ENCODE data around the gene FAM240B.

Gene FAM240B

DNA sequence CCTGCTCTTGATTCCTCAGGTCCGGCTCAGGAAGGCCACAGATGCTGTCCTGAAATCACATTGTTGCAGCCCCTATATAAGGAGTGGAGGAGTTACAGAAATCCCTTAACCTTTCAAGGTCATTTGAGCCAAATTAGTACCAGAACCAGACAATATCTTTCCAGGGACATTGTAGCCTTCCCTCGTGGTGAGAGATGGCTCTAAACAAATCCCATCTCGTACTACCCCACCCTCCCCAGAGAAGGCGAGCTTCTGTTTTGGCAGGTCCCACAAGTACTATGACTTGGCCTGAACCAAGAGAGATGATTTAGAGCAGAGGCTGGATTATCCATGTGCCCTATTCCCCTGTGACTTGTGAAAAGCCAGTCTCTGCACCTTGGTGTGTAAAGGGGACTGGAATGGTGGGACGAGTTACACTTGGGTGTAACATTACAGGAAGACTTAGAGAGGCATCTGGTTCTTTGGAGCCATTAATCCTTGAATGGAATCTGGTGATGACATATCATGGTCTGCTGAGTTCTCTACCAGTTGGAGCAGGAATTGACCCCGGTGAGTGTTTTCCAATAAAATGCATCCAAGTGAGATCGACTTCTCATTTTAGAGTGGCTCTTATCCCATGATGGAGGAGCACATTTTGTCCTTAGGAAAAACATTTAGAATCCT lies at the start of gene FAM240B:
FAM240B (minus strand) TSS at position 51 of the 663 bp plus-strand sequence. CDS start 16,134 bp downstream, outside the sequence.
- DNase-seq = no peak

DNA sequence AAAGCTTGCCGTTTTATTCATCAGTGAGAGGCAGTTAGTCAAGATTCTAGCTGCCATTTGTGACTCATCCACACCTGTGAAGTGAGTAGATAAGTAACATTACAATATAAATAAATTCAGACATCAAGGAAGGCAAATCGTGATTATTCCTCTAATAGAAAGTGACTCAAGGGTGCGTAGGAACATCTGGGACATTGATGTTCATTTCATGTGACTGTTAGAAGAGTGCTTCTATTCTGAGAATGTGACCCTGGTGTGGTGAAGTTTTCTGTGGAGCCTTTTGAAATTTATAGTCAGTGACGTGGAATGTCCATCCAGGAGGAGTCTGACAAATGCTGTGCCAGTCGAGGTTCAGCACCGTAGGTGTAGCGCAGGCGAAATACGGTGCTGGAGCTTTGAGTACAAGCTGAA lies 48.4 kb upstream of the FAM240B start:
- DNase-seq = no peak

DNA sequence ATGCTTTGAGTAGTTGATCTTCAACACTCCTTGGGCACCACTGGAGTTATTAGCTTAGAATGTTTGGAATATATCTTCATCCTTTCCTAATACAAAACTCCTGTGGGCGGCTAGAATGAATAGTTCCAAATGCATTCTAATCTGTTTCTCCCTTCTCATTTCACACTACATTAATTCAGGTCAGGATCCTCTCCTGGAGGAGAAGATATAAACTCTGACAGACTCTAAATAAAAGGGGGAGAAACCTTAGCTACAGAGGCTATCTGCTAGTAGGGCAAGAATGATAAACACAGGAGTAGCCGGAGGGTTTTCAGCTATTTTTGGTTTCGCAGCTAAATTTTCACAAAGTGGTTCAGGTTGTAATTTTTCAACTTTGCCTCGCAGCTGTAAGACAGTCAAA lies 45.2 kb upstream of the FAM240B start:
- no peak for DNase-seq

DNA sequence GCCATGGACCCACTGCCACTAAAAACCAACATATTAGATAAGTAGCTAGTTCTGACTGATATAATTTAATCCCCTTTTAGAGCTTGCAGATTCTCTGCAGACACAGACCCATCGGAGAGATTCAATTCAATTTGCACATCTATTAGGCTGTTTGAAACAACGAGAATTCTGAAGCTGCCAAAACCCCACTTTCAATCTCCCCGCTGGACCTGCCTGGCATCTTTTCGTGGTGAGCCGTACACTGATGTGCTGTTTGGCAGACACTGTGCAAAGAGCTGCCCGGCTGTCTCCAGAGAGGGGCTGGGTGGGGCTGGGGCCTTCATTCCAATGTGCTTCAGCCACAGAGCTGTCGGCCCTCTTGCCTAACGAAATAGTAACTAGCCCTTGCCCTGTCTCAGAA lies 42.1 kb upstream of the FAM240B start:
- no peak for DNase-seq

DNA sequence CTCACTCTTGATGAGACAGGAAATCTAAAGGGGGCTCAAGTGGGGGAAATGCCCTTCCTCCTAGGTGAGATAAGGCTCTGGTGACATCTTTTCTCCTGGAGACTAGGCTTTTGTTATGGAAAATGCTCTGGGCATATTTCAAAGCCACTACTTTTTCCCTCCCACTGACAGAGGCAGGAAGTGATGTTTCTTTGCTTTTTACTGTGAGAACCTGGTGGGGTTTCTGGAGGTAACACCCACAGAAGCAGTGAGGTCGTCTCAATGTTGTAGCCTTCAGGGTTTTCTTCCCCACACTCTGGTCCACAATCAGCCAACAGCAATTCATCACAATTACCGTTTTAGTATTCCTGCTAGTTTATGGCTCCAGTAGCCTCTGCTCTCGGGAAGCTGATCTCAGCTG lies 41.4 kb upstream of the FAM240B start:
- no peak for DNase-seq

DNA sequence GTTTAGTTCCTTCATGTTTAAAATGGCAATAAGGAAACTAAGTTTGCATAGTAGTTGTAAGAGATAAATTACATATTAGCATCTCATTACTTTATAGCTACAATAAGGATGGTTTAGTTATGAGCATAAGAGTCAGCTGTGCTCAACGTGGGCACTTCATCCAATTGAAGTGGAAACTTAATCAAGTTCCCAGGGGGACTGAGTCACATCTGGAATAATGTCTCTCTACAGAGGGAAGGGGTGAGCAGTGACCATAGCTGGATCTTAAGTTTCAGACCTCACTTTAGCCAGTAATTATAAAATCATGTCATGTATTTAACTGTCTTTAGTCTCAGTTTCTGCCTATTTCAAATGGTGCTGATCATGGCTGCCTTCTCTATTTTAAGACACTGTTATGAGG lies 36.8 kb upstream of the FAM240B start:
- no peak for DNase-seq

DNA sequence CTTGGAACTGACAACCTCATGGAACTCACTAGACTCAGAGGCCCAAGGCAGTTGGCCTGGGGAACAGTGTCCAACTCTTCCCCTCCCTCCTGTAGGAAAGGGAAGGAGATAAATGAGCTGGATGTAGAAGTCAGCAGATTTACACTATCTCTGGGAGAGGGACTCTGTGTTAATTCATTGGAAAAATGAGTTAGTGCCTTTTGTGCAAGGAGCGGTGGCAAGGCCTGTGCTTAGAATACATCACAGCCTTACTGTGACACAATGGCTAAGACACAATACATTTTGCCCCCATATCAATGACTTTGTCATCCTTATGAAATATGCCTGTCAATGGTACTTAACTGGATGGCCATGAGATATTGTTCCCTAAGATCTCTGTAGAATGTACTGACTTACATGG lies 28.0 kb upstream of the FAM240B start:
- DNase-seq = no peak

DNA sequence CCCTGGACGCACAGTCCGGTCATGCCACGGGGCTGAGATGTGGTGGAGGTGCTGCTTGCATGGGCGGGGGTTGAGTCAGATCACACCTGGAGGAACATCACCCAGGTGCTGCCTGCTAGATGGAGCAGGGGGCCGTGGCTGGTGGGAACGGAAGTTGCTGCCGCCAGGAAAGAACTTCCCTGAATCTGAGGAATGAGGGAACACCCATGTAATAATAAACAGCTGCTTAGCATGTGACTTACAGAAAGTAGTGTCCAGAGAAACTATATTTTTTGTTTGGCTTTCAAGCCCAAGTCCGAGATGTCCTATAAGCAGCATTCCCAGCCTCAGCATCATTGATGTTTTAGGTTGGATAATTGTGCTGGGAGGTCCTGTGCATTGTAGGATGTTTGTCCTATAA lies 27.1 kb upstream of the FAM240B start:
- DNase-seq = no peak

DNA sequence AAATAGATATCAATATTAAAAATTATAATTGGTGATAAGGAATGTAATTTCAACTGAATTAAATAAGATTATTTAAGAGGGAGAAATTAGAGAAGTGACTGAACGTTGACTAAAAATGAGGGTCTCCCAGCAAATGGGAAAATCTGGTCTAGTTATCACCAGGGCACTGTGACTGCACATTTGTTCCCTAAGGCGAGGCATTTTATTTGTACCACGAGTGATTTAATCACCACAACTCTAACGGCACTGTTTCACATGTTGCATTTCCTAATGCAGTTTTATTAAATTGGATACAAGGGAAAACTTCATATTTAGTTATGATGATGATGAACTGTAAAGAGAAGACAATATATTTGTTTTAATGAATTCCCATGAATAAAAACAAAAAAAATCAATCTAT lies 26.4 kb upstream of the FAM240B start:
- no peak for DNase-seq

DNA sequence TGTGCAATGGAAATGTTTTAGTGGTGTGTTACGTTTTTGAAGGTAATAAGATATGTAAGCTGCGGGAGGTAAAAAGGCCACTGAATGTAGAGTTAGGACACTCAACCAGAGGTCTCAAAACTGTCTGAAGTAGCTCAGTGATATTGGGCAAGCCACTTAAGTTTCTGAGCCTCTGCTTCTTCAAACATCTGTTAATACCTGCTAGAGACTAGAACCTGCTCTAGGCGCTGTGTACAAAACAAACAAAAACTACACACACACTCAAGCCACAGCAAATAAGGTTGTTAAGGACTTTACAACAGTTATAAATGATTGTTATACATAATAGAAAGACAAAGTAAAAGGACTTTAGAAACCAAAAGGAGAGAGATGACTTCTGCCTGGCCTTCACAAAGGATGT lies 24.6 kb upstream of the FAM240B start:
- no peak for DNase-seq

DNA sequence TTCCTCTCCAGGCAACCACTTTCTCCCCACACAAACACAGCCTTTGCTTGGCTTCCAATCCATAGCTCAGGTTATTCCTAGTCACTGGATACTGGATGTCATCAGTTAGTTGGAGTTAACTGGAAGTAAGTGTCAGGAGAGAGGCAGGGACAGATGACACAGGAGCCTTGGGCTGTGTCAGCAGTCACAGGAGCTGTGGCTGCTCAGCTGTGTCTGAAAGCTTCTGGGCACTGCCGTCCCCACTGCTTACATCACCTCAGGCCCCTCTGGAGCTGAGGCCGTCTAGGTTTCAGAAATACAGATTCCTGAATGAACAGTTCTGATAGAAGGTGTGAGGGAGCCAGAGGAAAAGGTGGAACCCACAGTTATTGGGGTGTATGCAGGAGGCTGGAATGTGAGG lies 17.3 kb upstream of the FAM240B start:
- no peak for DNase-seq

DNA sequence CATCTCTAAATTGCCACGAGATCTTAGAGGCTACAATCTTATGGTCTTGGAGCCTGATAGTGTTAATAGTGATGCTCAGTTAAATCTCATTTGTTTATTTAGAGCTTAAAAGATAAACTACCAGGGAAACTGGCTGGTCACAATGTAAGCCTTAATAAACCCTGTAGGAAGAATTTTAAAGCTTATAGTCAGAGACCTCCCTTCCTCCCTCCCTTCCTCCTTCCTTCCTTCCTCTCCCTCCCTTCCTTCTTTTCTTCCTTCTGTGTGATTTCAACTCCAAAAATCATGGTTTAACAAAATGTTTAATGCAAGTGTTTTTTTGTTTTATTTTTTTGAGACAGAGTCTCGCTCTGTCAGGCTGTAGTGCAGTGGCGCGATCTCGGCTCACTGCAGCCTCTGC lies 14.9 kb upstream of the FAM240B start:
- DNase-seq = no peak

DNA sequence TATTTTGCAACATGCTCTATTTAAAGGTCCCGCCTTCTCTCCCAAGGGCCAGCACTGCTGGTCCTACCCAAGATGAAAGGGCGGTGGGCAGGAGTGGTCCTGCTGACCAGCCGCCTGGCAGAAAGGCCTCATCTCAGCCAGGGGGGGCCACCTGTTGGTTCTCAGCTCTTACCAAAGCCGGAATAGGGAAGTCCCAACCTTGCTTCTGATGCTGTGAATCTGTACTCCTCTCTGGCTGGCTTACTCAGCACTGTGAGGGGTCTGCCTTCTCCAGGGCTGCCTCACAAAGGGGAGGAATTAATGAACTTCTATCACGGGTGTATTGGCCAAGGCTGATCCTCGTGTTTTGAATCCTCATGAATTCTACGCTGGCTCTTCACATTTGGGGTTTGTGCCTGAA lies 13.6 kb upstream of the FAM240B start:
- no peak for DNase-seq

DNA sequence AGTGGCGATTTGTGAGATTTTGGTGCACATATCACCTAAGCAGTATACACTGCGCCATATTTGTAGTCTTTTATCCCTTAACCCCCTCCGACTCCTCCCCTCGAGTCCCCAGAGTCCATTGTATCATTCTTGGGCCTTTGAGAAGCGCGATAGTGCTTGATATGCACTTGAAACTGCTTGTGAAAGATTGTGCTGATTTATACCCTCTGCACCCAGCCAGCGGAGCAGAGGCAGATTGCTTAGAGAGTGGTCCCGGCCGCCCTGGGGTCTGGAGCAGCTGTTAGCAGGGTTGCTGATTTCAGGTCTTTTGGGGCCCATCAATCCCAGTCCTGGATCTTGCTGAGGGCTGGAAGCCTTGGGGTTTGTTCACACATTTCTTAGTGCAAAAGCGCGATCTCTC lies 13.0 kb upstream of the FAM240B start:
- no peak for DNase-seq

DNA sequence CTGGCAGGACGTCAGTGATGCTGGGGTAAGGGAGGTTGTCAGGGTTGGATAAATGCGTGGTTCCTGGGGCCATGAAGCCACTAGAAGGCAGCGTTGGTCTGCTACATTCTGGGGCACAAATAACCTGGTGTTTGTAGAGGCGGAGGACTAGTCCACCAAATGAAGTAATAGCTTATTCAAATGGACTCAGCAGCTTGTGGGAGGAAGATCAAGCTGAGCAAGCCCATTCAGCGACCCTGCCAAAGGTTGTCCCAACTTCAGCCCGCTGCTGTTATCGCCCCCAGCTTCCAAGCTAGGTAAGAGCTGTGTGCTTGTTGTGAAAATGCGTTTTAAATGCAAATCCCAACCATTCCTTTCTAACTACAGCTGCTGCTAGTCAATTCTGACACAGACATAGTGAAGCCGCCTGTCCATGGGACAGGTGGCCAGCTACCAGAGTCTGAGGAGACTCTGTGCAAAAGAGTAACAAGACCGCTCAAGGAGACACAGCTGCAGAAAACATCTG lies 7.6 kb upstream of the FAM240B start:
- peak; percentile 4 for DNase-seq

DNA sequence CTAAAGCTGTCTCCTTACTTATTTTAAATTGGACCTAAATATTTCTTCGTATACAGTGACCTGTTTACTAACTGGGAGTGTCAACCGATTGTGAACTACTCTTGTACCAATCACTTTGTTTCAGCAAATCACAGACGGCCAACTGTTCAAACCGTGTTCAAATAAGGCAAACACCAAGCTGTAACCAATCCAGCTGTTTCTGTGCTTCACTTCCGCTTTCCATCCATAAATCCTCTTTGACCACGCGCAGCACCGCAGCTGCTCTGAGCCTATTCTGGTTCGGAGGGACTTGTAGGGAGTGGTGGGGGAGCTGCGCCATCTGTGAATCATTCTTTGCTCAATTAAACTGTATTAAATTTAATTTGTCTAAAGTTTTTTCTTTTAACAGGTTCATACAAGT lies 4.8 kb upstream of the FAM240B start:
- no peak for DNase-seq

DNA sequence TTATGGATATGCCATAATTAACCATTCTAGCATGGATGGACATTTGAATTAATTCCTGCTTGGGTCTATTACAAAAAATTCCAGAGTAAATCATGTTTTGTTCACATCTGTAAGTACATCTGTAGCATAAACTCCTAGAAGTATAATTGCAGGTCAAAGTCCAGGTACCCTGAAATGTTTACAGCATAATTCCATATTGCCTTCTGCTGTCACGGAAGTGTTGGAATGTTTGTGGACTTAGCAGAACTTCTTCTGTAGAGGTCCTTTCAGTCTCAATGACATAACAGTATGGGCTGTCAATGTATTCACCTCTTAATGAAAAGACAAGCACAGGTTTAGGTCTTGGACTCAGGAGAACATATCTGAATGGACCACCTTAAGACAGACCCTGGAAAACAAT lies 1.8 kb downstream of the FAM240B start:
- DNase-seq = no peak

DNA sequence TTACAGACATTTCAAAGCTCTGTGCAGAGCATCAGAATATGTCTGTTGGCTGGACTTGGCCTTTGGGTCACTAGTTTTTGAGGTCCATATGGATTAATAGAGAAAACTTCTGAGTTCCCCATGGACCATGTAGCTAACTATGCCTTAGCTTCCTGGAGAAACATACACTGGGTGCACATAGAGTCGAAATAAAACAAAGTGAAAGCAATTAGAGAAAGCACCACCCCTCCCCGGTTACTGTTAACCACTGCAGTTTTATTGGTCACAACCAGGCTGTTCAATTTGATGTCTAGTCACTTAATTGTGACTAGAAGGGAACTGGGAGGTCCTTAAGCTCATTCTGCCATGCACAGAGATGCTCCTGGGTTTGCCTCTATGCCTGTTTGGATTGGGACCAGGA lies 4.2 kb downstream of the FAM240B start:
- DNase-seq = no peak

DNA sequence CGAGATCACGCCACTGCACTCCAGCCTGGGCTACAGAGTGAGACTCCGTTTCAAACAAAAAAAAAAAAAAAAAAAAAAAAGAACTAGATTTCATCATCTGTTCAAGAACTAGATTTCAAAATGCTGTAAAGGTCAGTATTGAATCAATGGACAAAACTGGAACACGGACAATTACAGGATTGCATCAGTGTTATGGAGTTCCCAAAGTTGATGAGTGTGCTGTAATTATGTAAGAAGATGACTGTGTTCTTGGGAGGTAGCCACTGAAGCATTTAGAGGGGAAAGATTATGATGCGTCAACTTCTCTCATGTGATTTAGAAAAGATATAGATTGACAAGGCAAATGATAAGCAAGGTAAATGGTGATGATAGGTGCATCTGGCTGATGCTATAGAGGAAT lies 6.5 kb downstream of the FAM240B start:
- no peak for DNase-seq

DNA sequence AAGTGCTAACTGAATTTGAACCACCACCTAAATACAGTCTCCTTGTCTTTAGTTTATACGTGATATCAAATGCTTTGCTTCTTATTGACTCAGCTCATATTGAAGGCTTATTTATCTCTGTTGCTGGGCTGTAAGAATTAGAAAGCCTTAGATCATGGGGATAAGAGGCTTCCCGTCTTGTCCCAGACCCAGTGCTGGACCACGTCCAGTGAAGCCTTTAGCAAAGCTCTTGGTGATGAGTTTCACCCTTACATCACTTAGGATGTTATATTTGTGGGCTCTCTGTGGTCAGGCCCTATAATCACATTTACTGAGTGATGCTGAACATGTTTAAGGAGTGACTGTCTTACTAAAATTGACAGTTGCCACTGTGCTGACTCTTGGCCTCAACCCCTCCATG lies 11.2 kb downstream of the FAM240B start:
- no peak for DNase-seq

DNA sequence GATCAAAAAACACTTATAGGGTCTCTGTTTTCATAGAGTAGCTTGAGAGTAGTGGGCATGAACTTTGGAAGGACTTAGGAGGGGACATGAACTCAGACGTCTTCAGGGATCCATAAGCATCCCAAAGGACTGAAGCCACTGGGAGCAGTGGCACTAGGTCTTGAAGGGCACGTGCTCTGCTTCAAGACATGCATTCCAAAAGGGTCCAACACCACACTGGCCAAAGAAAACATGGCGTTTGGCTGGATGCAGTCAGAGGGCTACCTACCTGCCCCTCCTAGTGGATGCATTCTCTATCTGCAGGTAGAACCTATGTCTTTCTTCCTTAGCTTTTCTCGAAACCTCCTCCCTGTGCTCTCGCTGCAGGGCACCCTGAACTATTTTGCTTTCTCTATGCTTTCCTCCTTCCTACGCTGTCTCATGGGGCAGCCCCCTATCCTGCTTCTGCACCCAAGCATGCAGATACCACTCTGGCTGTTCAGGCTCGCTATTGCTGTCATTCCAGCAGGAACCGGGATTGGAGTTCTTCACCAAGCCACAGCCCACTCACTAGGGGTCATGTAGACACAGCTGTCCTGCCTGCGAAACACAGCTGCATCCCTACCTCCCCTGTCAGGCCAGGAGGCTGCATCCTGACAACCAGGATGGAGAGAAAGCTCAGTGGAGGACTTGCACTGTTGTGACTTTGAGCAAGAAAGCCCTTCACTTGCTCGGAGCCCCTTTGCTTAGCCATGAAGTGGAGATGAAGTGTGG lies 11.9 kb downstream of the FAM240B start:
- DNase-seq = no peak

DNA sequence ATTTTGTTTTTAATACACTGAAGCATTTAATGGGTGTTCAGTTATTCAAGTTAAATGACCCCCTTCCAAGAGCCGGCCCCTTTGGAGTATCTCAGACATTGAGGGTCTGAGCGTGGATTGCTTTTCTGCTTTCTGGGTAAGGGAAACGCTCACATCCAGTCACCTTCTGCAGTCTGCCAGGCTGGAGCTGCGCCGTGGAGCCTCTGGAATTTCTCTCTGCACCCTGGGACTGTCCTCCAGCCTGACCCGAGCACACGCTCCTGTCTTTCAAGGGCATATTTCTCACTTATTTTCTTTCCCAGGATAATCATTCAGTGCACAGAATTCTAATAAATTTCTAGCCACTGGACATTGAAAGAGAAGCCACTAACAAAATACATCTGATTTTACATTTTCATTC lies 13.4 kb downstream of the FAM240B start:
- no peak for DNase-seq

DNA sequence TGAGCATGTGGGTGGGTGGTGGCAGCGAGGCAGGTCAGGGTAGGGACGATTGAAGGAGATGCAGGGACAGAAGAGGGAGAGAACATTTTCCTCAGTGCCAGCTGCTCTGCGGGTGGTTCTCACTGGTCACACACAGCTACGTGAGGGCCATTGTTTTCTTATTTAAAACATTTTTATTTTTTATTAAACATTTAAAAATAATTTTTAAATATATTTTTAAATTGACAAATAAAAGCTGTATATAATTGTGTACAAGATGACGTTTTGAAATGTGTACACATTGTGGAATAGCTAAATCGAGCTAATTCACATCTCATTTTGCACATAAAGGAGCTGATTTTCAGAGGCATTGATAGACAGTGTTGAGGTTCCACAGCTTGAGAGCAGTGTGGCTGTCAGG lies 14.0 kb downstream of the FAM240B start:
- DNase-seq = no peak

DNA sequence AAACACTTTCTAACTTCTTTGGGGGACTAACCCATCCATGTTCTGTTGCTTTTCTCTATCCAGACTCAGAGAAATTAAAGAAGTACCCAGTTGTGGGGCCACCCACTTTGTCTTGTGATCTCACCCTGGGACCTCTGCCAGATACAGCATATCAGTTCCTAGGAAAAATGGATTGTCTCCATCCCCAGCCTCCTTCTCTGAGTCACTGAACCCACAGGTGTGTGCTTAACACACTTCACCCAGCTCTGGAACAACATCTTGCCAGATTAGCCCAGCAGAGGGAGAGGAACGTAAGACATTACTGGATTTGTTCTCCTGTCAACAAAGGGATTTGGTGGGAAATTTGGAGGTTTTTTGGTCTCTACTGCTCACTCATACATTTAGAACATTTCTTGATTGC lies 19.2 kb downstream of the FAM240B start:
- no peak for DNase-seq

DNA sequence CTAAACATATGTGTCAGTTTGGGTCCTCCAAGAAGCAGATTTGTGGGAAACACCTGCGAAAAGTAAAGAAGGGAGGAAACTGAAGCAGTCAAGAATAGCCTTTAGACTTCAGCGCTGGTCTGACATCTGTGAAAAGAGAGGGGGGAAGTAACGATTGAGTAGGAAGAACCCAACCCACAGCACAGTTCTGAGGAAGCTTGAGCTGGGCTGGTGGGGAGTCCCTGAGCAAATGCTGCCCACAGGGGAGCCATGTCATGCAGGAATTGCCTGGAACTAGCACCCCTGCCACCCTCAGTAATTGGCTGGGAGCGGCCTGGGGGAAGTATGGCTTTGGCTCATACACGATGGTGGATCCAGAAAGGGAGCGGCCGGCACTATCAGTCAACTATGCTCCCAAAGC lies 20.6 kb downstream of the FAM240B start:
- DNase-seq = no peak
